VCaP (cell line): ENCODE data around the gene PGAP3.

ENCODE experiments used
- H3K27ac ChIP-seq: fragments of 450-650 bp; 2 replicates; pipeline ENCODE4 v1.5.1; 2017
- TF ChIP-seq, protein P1 (sequence below): fragments of 450-650 bp; conservative IDR thresholded peaks from 2 replicates; pipeline ENCODE4 v1.5.1; 2017; ENCODE audit warnings: mild to moderate bottlenecking, moderate library complexity

Gene PGAP3

DNA sequence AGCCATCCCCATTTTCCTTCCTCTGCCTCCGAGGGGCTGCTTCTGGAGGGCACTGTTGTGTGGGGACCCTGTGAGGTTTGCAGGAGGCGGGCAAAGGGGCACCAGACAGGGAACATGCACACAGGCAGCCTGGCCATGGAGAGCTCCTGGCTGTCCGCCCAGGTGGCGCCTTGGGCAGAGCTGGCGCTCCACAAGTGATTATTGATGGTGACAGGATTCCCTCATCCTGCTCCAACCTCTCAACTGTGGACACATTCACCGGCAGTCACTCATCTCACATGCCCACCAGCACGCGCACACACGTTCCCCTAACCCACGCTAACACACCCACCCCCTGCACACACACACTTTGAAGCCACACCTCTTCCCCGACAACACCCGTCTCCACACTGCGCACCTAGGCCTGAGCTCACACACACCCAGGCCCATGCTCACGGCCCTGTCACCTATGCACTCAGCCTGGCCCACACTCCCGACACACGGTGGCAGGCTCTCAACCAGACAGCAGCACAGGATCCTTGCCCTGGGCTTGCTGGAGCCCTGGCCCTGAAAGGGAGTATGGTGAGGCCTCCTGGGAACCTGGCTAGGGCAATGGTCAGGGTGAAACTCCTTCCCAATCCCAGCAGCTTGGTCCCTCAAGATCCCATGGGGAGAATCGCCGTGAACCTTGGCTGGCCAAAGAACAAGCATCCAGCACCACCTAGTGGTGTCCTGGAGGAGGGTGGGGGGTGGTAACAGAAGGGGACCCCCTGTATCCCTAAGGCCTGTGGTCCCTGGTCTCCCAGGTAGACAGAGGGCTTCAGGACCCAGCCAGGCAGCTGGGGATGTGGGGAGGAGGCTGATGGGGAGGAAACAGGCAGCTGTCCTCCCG lies 16.0 kb downstream of the PGAP3 start:
- TF ChIP-seq, protein P1, sequence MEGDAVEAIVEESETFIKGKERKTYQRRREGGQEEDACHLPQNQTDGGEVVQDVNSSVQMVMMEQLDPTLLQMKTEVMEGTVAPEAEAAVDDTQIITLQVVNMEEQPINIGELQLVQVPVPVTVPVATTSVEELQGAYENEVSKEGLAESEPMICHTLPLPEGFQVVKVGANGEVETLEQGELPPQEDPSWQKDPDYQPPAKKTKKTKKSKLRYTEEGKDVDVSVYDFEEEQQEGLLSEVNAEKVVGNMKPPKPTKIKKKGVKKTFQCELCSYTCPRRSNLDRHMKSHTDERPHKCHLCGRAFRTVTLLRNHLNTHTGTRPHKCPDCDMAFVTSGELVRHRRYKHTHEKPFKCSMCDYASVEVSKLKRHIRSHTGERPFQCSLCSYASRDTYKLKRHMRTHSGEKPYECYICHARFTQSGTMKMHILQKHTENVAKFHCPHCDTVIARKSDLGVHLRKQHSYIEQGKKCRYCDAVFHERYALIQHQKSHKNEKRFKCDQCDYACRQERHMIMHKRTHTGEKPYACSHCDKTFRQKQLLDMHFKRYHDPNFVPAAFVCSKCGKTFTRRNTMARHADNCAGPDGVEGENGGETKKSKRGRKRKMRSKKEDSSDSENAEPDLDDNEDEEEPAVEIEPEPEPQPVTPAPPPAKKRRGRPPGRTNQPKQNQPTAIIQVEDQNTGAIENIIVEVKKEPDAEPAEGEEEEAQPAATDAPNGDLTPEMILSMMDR: peak; percentile 73
- H3K27ac ChIP-seq: no peak overlapping the region

DNA sequence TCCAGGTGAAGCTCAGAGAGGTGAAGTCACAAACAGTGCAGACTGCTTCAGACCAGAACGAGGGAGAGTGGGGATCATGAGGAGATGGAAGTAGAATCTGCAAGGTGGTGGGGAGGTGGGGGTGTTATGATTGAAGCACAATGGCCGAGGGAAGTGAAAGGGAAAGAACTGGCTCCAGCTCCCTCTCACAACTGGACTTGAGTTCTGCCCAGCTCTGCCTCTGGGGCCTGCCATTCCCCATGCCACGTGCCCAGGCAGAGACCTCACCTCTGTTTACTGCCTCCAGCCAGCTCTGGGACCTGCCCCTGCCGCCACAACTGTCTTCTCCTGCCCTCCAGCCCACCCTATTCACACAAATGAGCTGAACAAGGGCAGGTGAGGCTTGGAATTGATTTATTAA lies 17.1 kb downstream of the PGAP3 start:
- no peak overlapping the region for H3K27ac ChIP-seq
- TF ChIP-seq, protein P1: no peak

- TF ChIP-seq, protein P1: no peak
- H3K27ac ChIP-seq: no peak overlapping the region
These were observed 17.7 kb downstream of the PGAP3 start for GRCh38 chr17:39669897-39670735.

- H3K27ac ChIP-seq: peak within 1 kb of the TSS; percentile 64; the same call in 1 of the 2 replicates
- TF ChIP-seq, protein P1: peak; percentile 91
These were observed 19.6 kb downstream of the PGAP3 start, which contains the start of gene PNMT for GRCh38 chr17:39667945-39668924. TSS of gene PNMT (plus strand) at chr17:39668453. CDS start at chr17:39668476, 23 bp downstream.

GRCh38 chr17:39667262-39667944 lies 20.5 kb downstream of the PGAP3 start:
- TF ChIP-seq, protein P1: no peak
- H3K27ac ChIP-seq: no peak overlapping the region; the same call in 1 of the 2 replicates

DNA sequence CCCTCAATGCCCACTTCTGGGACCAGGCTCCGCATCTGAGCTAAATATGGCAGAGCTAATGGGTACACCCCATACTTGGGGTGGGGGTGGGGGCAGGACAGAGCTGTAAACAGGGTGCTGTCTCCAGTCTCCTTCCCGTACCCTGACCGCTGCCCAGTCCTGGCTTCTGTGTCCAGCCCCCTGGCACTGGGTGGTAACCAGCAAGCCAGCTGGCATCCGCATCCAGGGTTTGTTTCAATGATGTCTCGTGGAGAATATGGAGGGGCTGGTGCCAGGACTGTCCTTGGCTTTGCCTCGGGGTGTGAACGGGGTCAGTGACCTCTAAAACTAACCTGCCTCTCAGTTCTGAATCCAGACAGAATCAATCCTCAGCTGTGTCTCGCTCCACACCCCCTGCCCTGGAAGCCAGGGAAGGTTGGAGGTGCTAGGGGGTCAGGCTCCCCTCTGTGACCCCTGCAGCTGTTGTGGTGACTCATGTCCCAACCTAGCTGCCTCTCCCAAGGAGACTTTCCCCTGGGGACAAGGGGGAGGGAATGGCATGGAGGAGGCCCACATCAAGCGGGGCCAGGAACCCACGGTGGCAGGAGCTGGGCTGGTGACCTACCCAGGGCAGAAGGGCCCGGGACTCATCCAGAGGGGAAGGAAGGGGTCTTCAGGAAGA lies 21.1 kb downstream of the PGAP3 start:
- TF ChIP-seq, protein P1: no peak
- no peak overlapping the region for H3K27ac ChIP-seq
